Fibroblast of lung (primary cell): ENCODE measurements around the gene REEP5.

ENCODE experiments used
- CTCF ChIP-seq, 2 donors: IDR thresholded peaks in 1 of 2; conservative IDR thresholded peaks in 1 of 2; 1 replicate in 1 of 2; 2 replicates in 1 of 2; pipeline ENCODE4 v1.5.1; 2011 to 2012; ENCODE audit warnings: low read length in 2 of 2, control low read depth in 1 of 2, inconsistent platforms in 1 of 2, low read depth in 1 of 2, mild to moderate bottlenecking in 1 of 2
- EZH2 ChIP-seq: IDR thresholded peaks from 2 replicates; pipeline ENCODE4 v1.5.1; 2012; ENCODE audit warnings: low read length, control low read depth, mild to moderate bottlenecking; ENCODE audit errors: missing control alignments

- TF ChIP-seq CTCF (conservative IDR thresholded peaks at IDR 0.05 in 1 of 2, IDR thresholded peaks at IDR 0.05 in 1 of 2; ENCODE audit: low read depth in 1 of 2, low read length in 2 of 2): no peak
- TF ChIP-seq EZH2: no peak
Observed at GRCh38 chr5:112960863-112961504, 39.0 kb upstream of the REEP5 start.
